Urinary bladder (tissue), 4 donors: ENCODE data around the gene PHACTR4. TPM values are rescaled to one million over a fixed set of nuclear protein-coding genes. Genes with fewer than 3 reads are reported as not detected.
"Not testable (repeated sequence)": the region's sequence is repeated elsewhere in the genome, so short reads cannot be mapped to it uniquely, and the experiment has no call there.

ENCODE experiments used
- DNase-seq: peaks from one replicate; pipeline ENCODE4 v3.0.0-alpha.2; 2015; ENCODE audit errors: extremely low spot score
- H3K27ac ChIP-seq: one replicate; pipeline ENCODE4 v1.5.1; 2013; ENCODE audit warnings: low read depth, mild to moderate bottlenecking, moderate library complexity
- H3K36me3 ChIP-seq: one replicate; pipeline ENCODE4 v1.6.1; 2013; ENCODE audit warnings: mild to moderate bottlenecking, moderate library complexity; ENCODE audit not compliant: insufficient read depth
- H3K4me1 ChIP-seq: one replicate; pipeline ENCODE4 v1.6.1; 2013; ENCODE audit warnings: mild to moderate bottlenecking, moderate library complexity; ENCODE audit not compliant: insufficient read depth
- H3K4me3 ChIP-seq: one replicate; pipeline ENCODE4 v1.5.1; 2013; ENCODE audit warnings: low read depth, low read length
- WGBS: extraction: QIAGEN DNeasy Blood & Tissue Kit; methylation state at CpG from one replicate; pipeline ENCODE4 v1.1.7; 2013; 5-methylcytosine and 5-hydroxymethylcytosine counted together
- polyA plus RNA-seq: library from polyadenylated mRNA; stranded (reverse); fragments of 200-250 nt; gene quantifications from one replicate; pipeline ENCODE4 v1.2.3, GENCODE V29; 2013
- total RNA-seq: library from RNA; depleted of rRNA; stranded (reverse); fragments of >200 nt; gene quantifications from one replicate; pipeline ENCODE4 v1.2.3, GENCODE V29; 2014
- donor health status: healthy with polysubstance abuse.
- donor health status: healthy.

PHACTR4 gene
- total and polyA plus RNA-seq, 2 donors = 20.2 TPM

DNA sequence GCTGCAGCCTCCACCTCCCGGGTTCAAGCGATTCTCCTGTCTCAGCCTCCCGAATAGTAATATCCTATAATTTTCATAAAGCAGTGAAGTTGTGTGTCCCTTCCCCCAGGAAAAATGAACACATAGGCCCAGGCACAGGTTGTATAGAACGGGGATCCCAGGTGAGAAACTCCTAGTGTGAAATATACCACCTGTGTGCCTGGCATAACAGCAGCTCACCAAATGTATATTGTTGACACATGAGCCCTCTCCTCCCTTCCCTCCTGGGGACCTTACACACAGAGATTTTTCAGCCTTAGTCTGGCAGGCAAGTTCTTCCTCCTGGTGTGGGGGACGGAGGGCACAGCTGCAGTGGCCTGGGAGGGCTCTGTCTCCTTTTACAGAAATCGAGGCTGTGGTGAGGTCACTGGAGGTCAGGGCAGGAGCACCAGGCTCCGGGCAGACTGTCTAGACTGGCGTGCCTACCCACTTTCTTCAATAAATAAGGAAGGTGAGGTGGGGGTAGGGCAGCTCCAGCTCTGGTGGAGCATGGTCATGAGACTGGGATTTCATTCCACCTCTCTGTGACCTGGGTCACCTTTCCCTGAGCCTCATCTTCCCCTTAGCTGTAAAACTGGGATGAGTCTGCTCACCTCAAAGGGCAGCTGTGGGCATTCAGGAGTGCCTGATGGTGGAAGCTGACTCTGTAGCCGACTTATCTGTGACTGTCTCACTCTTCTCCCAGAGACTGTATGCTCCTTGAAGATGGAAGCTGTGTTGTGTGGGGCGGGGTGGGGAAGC, 150.6 kb downstream of the PHACTR4 start:
- 82% methylated on average over 10 of the region's 10 CpGs for WGBS
- no peak overlapping the region for H3K4me3 ChIP-seq
- H3K4me1 ChIP-seq = no peaks in the 10 kb centered on the region
- no peak overlapping the region for H3K27ac ChIP-seq
- no peaks in the 10 kb centered on the region for H3K36me3 ChIP-seq
- DNase-seq = no peak

GRCh38 chr1:28520796-28521195, 151.3 kb downstream of the PHACTR4 start:
- WGBS = 93% methylated on average over 12 of the region's 12 CpGs
- H3K4me1 ChIP-seq, DNase-seq, H3K4me3 ChIP-seq, H3K27ac ChIP-seq, H3K36me3 ChIP-seq: not testable (repeated sequence)

GRCh38 chr1:28521502-28522164, 152.1 kb downstream of the PHACTR4 start:
- no peaks in the 10 kb centered on the region for H3K36me3 ChIP-seq
- H3K4me1 ChIP-seq = no peaks in the 10 kb centered on the region
- DNase-seq = no peak
- 90% methylated on average over 6 of the region's 6 CpGs for WGBS
- H3K4me3 ChIP-seq = no peak overlapping the region
- H3K27ac ChIP-seq = no peak overlapping the region

GRCh38 chr1:28522537-28522936, 153.0 kb downstream of the PHACTR4 start:
- not testable (repeated sequence) for H3K4me3 ChIP-seq, H3K27ac ChIP-seq, H3K36me3 ChIP-seq, H3K4me1 ChIP-seq, DNase-seq
- WGBS = 95% methylated on average over 9 of the region's 9 CpGs

- H3K36me3 ChIP-seq, H3K4me3 ChIP-seq, H3K4me1 ChIP-seq, H3K27ac ChIP-seq, DNase-seq: not testable (repeated sequence)
- WGBS = 54% methylated on average over 10 of the region's 10 CpGs
Observed at GRCh38 chr1:28525002-28525642, 155.6 kb downstream of the PHACTR4 start.

- DNase-seq = no peak
- Histone ChIP-seq H3K36me3 (no peaks in the 10 kb centered on the region), H3K27ac (no peak overlapping the region), H3K4me1 (no peaks in the 10 kb centered on the region), H3K4me3 (no peak overlapping the region)
- WGBS = 92% methylated on average over 9 of the region's 9 CpGs
Observed at GRCh38 chr1:28526886-28527285, 157.3 kb downstream of the PHACTR4 start.

DNA sequence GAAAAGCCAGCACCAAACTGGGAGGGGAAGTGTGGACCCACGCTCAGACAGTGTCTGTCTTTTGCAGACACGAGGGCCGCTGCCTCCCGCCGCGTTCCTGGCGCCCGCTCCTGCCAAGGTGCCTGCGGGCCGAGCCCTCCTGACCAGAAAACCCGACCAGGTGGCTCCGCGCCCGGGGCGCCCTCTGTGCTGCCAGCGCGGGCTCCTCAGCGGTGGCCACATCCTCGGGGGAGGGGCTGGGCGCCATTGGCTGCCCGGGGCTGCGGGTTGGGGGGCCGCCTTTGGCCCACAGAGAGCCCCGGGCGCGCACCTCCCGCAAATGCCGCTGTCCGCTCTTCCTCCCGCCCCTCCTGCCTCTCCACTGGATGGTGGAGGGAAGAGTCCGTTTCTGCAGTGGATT, 160.9 kb downstream of the PHACTR4 start:
- no peaks in the 10 kb centered on the region for H3K36me3 ChIP-seq
- DNase-seq = no peak
- WGBS = 98% methylated on average over 31 of the region's 31 CpGs
- H3K27ac ChIP-seq = no peak overlapping the region
- H3K4me1 ChIP-seq = no peaks in the 10 kb centered on the region
- H3K4me3 ChIP-seq = no peak overlapping the region

- no peak overlapping the region for H3K4me3 ChIP-seq
- H3K27ac ChIP-seq = no peak overlapping the region
- H3K4me1 ChIP-seq = no peaks in the 10 kb centered on the region
- DNase-seq = no peak
- peaks cover 9% of the 10 kb centered on the region for H3K36me3 ChIP-seq
- 95% methylated on average over 6 of the region's 6 CpGs for WGBS
Observed at GRCh38 chr1:28534671-28535070, 165.1 kb downstream of the PHACTR4 start.

DNA sequence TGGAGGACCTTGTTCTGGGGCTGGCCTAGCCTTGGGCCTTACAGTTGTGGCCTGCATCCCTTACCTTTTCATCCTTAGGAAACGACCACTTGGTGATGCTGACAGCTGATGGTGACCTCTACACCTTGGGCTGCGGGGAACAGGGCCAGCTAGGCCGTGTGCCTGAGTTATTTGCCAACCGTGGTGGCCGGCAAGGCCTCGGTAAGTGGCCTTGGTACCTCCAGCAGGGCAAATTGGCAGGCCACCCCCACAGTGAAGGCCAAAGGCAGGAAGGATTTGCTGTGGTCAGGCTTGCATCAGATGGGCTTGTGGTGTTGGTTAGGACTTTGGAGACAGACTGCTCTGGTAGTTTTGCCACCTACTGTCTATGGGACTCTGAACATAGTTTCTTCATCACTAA, 165.6 kb downstream of the PHACTR4 start:
- H3K27ac ChIP-seq = no peak overlapping the region
- H3K36me3 ChIP-seq = peaks cover 9% of the 10 kb centered on the region
- WGBS = 93% methylated on average over 6 of the region's 6 CpGs
- H3K4me3 ChIP-seq = no peak overlapping the region
- no peaks in the 10 kb centered on the region for H3K4me1 ChIP-seq
- DNase-seq = no peak

DNA sequence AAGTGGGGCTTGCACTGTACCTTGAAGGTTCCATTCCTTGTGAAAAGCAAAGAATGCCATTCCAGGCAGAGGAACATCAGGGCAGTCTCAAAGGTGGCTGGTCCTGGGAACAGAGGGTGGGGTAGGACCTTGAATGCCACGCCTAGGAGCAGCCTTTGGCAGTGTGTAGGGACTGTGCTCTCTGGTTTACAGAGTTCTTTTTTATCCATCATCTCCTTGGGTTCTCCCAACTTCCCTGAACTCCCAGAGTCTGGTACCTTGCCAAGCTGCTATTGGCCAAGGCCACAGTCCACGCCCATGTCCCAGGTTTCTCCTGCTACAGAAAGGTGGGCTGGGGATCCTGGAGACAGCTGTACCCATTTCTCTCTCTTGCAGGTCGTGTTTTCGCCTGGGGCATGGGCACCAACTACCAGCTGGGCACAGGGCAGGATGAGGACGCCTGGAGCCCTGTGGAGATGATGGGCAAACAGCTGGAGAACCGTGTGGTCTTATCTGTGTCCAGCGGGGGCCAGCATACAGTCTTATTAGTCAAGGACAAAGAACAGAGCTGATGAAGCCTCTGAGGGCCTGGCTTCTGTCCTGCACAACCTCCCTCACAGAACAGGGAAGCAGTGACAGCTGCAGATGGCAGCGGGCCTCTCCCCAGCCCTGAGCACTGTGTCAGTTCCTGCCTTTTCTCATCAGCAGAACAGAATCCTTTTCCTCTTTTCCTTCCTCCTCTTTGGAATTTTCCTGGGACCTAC, 168.1 kb downstream of the PHACTR4 start:
- H3K36me3 ChIP-seq = peaks cover 9% of the 10 kb centered on the region
- WGBS = 78% methylated on average over 8 of the region's 8 CpGs
- no peak for DNase-seq
- H3K4me1 ChIP-seq = no peaks in the 10 kb centered on the region
- no peak overlapping the region for H3K4me3 ChIP-seq
- H3K27ac ChIP-seq = no peak overlapping the region

- Histone ChIP-seq H3K27ac (no peak overlapping the region), H3K4me1 (no peaks in the 10 kb centered on the region), H3K4me3 (no peak overlapping the region), H3K36me3 (peaks cover 9% of the 10 kb centered on the region)
- DNase-seq = no peak
- WGBS = 90% methylated on average over 6 of the region's 6 CpGs
Observed at GRCh38 chr1:28538286-28538685, 168.7 kb downstream of the PHACTR4 start.

DNA sequence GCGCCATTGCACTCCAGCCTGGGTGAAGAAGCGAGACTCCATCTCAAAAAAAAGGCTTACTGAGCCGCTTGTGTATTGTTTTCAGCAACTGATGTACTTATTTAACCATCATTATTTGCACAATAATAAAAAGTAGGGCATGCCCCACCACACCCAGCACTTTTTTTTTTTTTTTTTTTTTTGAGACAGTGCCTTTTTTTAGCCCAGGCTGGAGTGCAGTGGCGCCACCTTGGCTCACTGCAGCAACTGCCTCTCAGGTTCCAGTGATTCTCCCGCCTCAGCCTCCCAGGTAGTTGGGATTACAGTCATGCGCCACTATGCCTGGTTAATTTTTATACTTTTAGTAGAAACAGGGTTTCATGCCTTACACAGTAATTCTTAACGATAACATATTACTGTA, 171.1 kb downstream of the PHACTR4 start:
- H3K4me1 ChIP-seq = no peaks in the 10 kb centered on the region
- DNase-seq = no peak
- peaks cover 9% of the 10 kb centered on the region for H3K36me3 ChIP-seq
- WGBS = 93% methylated on average over 7 of the region's 7 CpGs
- no peak overlapping the region for H3K4me3 ChIP-seq
- no peak overlapping the region for H3K27ac ChIP-seq

DNA sequence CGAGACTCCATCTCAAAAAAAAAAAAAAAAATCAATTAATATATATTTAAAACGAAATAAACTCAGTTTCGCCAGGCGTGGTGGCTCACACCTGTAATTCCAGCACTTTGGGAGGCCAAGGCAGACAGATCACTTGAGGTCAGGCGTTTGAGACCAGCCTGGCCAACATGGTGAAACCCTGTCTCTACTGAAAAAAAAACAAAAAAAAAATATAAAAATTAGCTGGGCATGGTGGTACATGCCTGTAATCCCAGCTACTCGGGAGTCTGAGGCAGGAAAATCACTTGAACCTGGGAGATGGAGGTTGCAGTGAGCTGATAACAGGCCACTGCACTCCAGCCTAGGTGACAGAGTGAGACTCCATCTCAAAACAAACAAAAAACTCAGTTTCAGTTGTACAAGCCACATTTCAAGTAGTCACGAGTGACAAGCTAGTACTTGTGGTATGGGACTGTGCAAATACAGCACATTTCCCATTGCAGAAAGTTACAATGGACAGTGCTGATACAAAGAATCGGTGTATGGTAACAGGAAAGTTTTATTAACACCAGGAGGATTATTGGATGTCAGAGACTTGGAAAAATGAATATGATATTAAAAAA, 172.0 kb downstream of the PHACTR4 start:
- not testable (repeated sequence) for DNase-seq, H3K36me3 ChIP-seq, H3K4me1 ChIP-seq, H3K27ac ChIP-seq, H3K4me3 ChIP-seq
- WGBS = 84% methylated on average over 8 of the region's 8 CpGs
